OCI-LY7 (cell line): ENCODE measurements around the gene LRRC56. TPM values are rescaled to one million over a fixed set of nuclear protein-coding genes. Genes with fewer than 3 reads are reported as not detected.
A peak's percentile ranks its signal among the peaks of the same experiment; 100 is the strongest.
"Not testable (repeated sequence)": the region's sequence is repeated elsewhere in the genome, so short reads cannot be mapped to it uniquely, and the experiment has no call there.

Experiments
- BruUV-seq: library from RNA; stranded (reverse); fragments of 400-500 nt; replicated peaks from 2 replicates; lab custom pipeline; 2021; lab: Mats Ljungman, UMichigan
- CTCF ChIA-PET: fragments of 300-600 bp; sonication (Branson Sonifier 250); formaldehyde crosslinking; loops from one replicate; lab custom pipeline; 2022; ENCODE audit warnings: antibody characterized with exemption; ENCODE audit not compliant: unreplicated experiment; lab: Charles Lee
- POLR2A ChIA-PET: fragments of 300-600 bp; sonication (Branson Sonifier 250); formaldehyde crosslinking; loops from one replicate; lab custom pipeline; 2022; ENCODE audit warnings: antibody characterized with exemption; lab: Charles Lee
- DNase-seq: peaks from one replicate; pipeline ENCODE4 v3.0.0-alpha.2; 2015; ENCODE audit warnings: low spot score
- H2AFZ ChIP-seq: fragments of 200-600 bp; sonication (generic), shearing (Covaris generic); 2 replicates; pipeline ENCODE4 v1.6.1; 2014; ENCODE audit warnings: mild to moderate bottlenecking, antibody characterized with exemption, low read length, moderate library complexity
- H3K27ac ChIP-seq: fragments of 200-600 bp; sonication (generic); 2 replicates; pipeline ENCODE4 v1.5.1; 2014; ENCODE audit warnings: mixed run types, low read depth, mild to moderate bottlenecking, moderate library complexity, low read length, inconsistent platforms; ENCODE audit not compliant: poor library complexity, severe bottlenecking
- H3K36me3 ChIP-seq: fragments of 200-600 bp; sonication (generic); 2 replicates; pipeline ENCODE4 v1.6.1; 2014; ENCODE audit warnings: mild to moderate bottlenecking, antibody characterized with exemption, low read length, moderate library complexity, mixed read lengths; ENCODE audit not compliant: insufficient read depth
- H3K4me1 ChIP-seq: fragments of 200-600 bp; sonication (generic); 2 replicates; pipeline ENCODE4 v1.5.1; 2014; ENCODE audit warnings: mild to moderate bottlenecking, low read length; ENCODE audit not compliant: insufficient read depth, poor library complexity, severe bottlenecking
- H3K4me2 ChIP-seq: fragments of 200-600 bp; sonication (generic); 2 replicates; pipeline ENCODE4 v1.6.1; 2014; ENCODE audit warnings: mild to moderate bottlenecking, low read length
- H3K4me3 ChIP-seq: fragments of 200-600 bp; sonication (generic); 2 replicates; pipeline ENCODE4 v1.5.1; 2014; ENCODE audit warnings: mild to moderate bottlenecking, low read depth, low read length; ENCODE audit not compliant: poor library complexity, severe bottlenecking
- H3K79me2 ChIP-seq: fragments of 200-600 bp; sonication (generic); 2 replicates; pipeline ENCODE4 v1.6.1; 2016; ENCODE audit warnings: low read depth, mild to moderate bottlenecking, low read length, moderate library complexity, mixed read lengths; ENCODE audit not compliant: insufficient read depth
- H3K9me2 ChIP-seq: fragments of 200-600 bp; sonication (generic); 2 replicates; pipeline ENCODE4 v1.6.1; 2016; ENCODE audit warnings: mild to moderate bottlenecking, low read length, mixed read lengths; ENCODE audit not compliant: insufficient read depth
- H3K9me3 ChIP-seq: fragments of 200-600 bp; sonication (generic); 2 replicates; pipeline ENCODE4 v1.6.1; 2014; ENCODE audit warnings: mild to moderate bottlenecking, mixed run types, low read length, mixed read lengths
- H4K20me1 ChIP-seq: fragments of 200-600 bp; sonication (generic); 2 replicates; pipeline ENCODE4 v1.6.1; 2014; ENCODE audit warnings: mild to moderate bottlenecking, antibody characterized with exemption, low read length, moderate library complexity, mixed read lengths; ENCODE audit not compliant: insufficient read depth
- CTCF ChIP-seq: fragments of 200-600 bp; sonication (generic); conservative IDR thresholded peaks from 2 replicates; pipeline ENCODE4 v1.5.1; 2014; ENCODE audit warnings: mild to moderate bottlenecking, antibody characterized with exemption, low read length, moderate library complexity, mixed read lengths
- EZH2phosphoT487 ChIP-seq: fragments of 200-600 bp; sonication (generic); IDR thresholded peaks from 2 replicates; pipeline ENCODE4 v1.6.1; 2018; ENCODE audit warnings: low read depth, borderline replicate concordance, mild to moderate bottlenecking, mixed run types, antibody characterized with exemption, low read length, moderate library complexity, mixed read lengths
- intact Hi-C: fragments of 100-400 bp; cut with micrococcal nuclease; formaldehyde crosslinking; loops from one replicate; pipeline ENCODE4 v1.10.0; 2022; ENCODE audit not compliant: unreplicated experiment
- total RNA-seq, 2 experiments: library from RNA; depleted of rRNA in 1 of 2; stranded (reverse); fragments of >200 nt in 1 of 2; shearing (Covaris generic) in 1 of 2; gene quantifications; 2 replicates each; pipeline ENCODE4 v1.2.3, GENCODE V29; 2014 to 2022

The LRRC56 gene
- total RNA-seq, 2 experiments from 2014 or later: 1.6 to 2.5 TPM

GRCh38 chr11:516400-516799, 20.9 kb upstream of the LRRC56 start:
- TF ChIP-seq EZH2phosphoT487: no peak
- TF ChIP-seq CTCF: no peak
- intact Hi-C loops: no loop called here
- POLR2A ChIA-PET: no interaction called here

GRCh38 chr11:516918-517685, 20.2 kb upstream of the LRRC56 start:
- H3K9me2 ChIP-seq, H3K4me1 ChIP-seq, H3K4me2 ChIP-seq, H4K20me1 ChIP-seq, POLR2A ChIA-PET, H2AFZ ChIP-seq, H3K79me2 ChIP-seq, CTCF ChIA-PET, BruUV-seq, DNase-seq, H3K4me3 ChIP-seq, H3K36me3 ChIP-seq, H3K9me3 ChIP-seq, intact Hi-C loops, H3K27ac ChIP-seq: not testable (repeated sequence)

More at GRCh38 chr11:516400-516799, 20.9 kb upstream of the LRRC56 start:
- DNase-seq: no peak
- CTCF ChIA-PET: no interaction called here
- Histone ChIP-seq H4K20me1 (no peaks in the 10 kb centered on the region), H2AFZ (no peak overlapping the region), H3K4me3 (no peak overlapping the region), H3K79me2 (no peaks in the 10 kb centered on the region), H3K9me3 (no peaks in the 10 kb centered on the region; the same call in 1 of the 2 replicates), H3K4me2 (no peak overlapping the region), H3K27ac (no peak overlapping the region), H3K4me1 (no peaks in the 10 kb centered on the region), H3K9me2 (no peaks in the 10 kb centered on the region), H3K36me3 (peaks cover 4% of the 10 kb centered on the region; the same call in 1 of the 2 replicates)
- BruUV-seq: no TSS peak

- peak overlapping the region; percentile 18; the same call in 1 of the 2 replicates for H2AFZ ChIP-seq
- intact Hi-C loops: loop anchor here (1.0 kb wide), 2 partner anchors 12 to 70 kb away; no protein-coding TSS in a partner anchor
- H3K9me2 ChIP-seq: no peaks in the 10 kb centered on the region
- ChIA-PET POLR2A (no interaction called here), CTCF (interaction anchor here (0.8 kb wide), 1 partner anchor 79 kb away, joined by 3 read pairs; no protein-coding TSS in a partner anchor)
- TF ChIP-seq EZH2phosphoT487 (no peak), CTCF (peak; percentile 99)
- peak overlapping the region; percentile 43 for H3K4me2 ChIP-seq
- no peaks in the 10 kb centered on the region; the same call in 1 of the 2 replicates for H3K9me3 ChIP-seq
- H4K20me1 ChIP-seq: no peaks in the 10 kb centered on the region
- no peaks in the 10 kb centered on the region for H3K79me2 ChIP-seq
- no peak overlapping the region for H3K27ac ChIP-seq
- no TSS peak for BruUV-seq
- H3K36me3 ChIP-seq: peaks cover 4% of the 10 kb centered on the region; the same call in 1 of the 2 replicates
- no peaks in the 10 kb centered on the region for H3K4me1 ChIP-seq
- peak; percentile 80 for DNase-seq
- peak overlapping the region; percentile 28 for H3K4me3 ChIP-seq
These were observed 18.7 kb upstream of the LRRC56 start for GRCh38 chr11:518463-519202.
